Gastrocnemius medialis (tissue), 4 donors: ENCODE results near the gene ITFG2.

Experiments
- POLR2A ChIP-seq, 2 donors: fragments of 450-650 bp; IDR thresholded peaks; one replicate each; pipeline ENCODE4 v1.6.1; 2017; ENCODE audit warnings: antibody characterized with exemption in 2 of 2, mild to moderate bottlenecking in 2 of 2, moderate library complexity in 2 of 2
- TF ChIP-seq, protein P1 (sequence below), 5 experiments: fragments of 450-650 bp in 3 of 5; fragments of 200-600 bp in 2 of 5; sonication (generic) in 2 of 5; IDR thresholded peaks in 4 of 5; conservative IDR thresholded peaks in 1 of 5; 1 replicate in 4 of 5; 2 replicates in 1 of 5; pipeline ENCODE4 v1.5.1; 2016 to 2019; ENCODE audit warnings: antibody characterized with exemption in 5 of 5, mild to moderate bottlenecking in 3 of 5, moderate library complexity in 3 of 5

DNA sequence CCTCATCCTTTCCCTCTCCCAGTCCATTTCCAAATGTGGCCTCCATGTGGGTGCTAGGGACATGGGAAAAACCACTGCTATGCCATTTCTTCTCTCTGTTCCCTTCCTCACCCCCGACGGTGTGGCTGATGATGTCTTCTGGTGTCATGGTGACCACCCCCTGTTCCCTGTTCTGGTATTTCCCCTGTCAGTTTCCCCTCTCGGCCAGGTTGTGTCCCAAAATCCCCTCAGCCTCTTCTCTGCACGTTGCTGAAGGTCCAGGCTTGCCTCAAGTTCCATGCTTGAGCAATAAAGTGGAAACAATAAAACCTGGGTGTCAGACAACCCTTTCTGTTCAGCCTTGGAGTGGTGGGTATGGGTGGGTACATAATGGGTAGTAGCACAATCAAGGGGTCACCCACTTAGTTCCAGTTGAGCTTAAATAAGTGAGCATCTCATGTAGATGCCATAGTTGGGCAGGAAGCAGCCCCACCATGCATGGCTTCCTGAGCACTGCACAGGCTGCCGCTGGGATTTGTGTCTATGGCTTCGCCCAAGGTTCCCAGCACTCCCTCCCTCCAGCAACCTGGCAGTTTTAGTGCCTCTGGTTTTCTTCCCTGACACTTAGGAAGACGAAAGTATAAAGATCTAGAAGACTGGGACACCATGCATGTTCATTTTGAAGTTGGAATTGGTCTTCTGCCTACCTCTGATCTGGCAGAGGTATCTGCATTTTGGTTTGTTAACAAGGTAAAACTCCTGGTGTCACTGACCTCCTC is 8.7 kb upstream of the ITFG2 start:
- TF ChIP-seq, protein P1, sequence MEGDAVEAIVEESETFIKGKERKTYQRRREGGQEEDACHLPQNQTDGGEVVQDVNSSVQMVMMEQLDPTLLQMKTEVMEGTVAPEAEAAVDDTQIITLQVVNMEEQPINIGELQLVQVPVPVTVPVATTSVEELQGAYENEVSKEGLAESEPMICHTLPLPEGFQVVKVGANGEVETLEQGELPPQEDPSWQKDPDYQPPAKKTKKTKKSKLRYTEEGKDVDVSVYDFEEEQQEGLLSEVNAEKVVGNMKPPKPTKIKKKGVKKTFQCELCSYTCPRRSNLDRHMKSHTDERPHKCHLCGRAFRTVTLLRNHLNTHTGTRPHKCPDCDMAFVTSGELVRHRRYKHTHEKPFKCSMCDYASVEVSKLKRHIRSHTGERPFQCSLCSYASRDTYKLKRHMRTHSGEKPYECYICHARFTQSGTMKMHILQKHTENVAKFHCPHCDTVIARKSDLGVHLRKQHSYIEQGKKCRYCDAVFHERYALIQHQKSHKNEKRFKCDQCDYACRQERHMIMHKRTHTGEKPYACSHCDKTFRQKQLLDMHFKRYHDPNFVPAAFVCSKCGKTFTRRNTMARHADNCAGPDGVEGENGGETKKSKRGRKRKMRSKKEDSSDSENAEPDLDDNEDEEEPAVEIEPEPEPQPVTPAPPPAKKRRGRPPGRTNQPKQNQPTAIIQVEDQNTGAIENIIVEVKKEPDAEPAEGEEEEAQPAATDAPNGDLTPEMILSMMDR (IDR thresholded peaks at IDR 0.05 in 4 of 5, conservative IDR thresholded peaks at IDR 0.05 in 1 of 5): no peak
- TF ChIP-seq POLR2A (IDR thresholded peaks at IDR 0.05): no peak
